Measurements from ENCODE around the gene LRWD1.
A peak's percentile ranks its signal among the peaks of the same experiment; 100 is the strongest.
"Not testable (repeated sequence)": the region's sequence is repeated elsewhere in the genome, so short reads cannot be mapped to it uniquely, and the experiment has no call there.

The LRWD1 gene

DNA sequence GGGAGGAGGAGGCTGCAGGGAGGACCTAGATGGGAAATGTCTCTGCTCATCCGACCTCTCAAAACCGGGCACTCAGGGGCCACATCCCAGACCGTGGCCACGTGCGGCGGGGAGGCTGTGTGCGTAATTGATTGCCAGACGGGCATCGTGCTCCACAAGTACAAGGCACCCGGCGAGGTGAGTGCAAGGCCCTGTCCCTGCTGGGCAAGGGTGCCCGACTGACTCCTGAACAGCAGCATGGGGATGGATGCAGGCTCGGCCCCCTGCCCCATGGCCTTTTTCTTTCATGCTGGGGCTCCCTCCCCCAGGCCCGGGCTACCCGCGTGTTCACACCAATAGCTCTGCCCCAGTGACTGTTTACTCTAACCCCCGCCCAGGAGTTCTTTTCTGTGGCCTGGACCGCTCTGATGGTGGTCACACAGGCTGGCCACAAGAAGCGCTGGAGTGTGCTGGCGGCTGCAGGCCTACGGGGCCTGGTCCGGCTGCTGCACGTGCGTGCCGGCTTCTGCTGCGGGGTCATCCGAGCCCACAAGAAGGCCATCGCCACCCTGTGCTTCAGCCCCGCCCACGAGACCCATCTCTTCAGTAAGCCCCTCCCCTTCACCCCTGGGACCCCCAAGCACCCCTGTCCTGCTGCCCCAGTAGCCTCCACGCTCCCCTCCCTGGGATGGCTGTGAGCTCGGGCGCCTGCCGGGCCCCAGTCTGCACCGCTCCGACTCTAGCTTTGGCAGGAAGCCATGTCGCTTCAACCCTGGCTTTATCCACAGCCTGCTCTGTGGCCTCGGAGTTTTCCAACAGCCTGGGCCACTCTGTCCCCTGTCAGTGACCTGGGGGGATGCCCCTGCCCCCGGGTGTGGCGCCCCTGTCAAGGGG is 3.9 kb downstream of the LRWD1 start:
- DNase-seq (ENCODE audit: low read depth, low spot score), result no peak

DNA sequence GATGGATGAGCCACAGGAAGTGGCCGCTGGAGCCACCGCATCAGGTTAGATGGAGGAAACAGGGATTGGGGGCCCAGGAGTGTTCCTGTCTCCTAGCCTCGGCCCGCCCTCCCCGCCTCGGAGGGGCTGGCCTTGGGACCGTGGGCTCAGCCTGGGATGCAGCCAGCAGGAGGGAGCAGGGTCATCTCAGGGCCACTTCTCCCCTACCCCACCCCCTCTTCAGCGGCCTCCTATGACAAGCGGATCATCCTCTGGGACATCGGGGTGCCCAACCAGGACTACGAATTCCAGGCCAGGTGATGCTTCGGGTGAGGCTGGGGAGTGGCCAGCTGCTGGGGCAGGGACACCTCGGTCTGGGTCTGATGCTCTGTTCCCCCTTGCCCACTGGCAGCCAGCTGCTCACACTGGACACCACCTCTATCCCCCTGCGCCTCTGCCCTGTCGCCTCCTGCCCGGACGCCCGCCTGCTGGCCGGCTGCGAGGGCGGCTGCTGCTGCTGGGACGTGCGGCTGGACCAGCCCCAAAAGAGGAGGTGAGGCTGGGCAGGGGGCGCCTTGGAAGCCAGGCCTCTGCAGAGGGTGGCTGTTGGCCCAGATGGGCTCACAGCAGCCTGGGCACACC is 4.7 kb downstream of the LRWD1 start:
- DNase-seq (ENCODE audit: low read depth, low spot score), result no peak

DNA sequence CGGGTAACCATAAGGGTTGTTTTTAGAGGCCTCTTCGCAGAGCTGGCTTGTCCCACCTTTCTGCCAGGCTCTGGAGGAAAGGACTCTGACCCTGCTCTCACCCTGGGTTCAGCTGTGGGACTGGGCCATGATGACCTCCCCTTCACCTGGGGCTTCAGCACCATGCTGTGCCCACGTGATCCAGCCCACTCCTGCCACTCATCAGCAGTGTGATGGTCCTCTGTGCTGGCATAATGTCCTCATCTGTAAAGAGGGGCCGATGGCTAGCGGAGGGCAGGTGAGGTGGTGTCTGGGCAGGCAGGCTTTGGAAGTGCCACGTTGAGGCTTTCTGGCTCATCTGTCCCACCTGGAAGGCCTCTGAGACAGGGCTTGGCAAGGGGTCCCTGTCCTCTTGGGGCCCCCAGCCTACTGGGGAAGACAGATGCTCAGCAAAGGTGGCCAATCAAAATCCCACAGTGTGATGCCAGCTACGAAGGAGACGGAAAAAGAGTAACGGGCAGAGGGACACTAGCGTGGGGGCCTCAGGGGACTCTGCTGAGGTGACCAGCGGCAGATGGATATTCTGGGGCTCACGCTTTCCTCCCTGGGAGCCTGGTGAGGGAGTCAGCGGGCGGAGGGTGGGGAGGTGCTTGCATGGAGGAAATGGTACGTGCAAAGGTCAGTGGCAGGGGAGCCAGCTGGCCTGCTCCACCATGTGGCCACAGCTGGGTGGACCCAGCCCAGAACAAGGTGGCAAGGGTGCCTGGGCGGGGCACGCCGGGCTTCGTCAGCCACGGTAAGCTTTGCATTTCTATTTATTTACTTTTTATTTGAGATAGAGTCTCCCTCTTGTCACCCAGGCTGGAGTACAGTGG is 5.4 kb downstream of the LRWD1 start:
- DNase-seq (ENCODE audit: low read depth, low spot score), result no peak

DNA sequence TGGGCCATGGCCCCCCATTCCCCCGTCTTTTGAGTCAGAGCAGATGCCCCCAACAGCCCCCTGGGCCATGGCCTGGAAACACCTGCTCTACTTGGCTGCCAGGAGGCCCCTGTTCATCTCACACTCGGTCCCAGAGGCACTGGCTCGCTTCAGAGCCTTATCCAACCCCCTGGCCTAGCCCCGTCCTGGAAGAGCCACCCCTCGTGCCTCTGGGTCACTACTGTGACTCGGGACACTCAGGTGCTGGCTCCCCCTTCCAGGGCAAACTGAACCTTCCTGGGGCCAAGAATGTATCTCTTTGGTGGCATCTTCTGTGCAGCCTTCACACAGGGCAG is 7.0 kb downstream of the LRWD1 start:
- DNase-seq (ENCODE audit: low read depth, low spot score), result no peak

DNA sequence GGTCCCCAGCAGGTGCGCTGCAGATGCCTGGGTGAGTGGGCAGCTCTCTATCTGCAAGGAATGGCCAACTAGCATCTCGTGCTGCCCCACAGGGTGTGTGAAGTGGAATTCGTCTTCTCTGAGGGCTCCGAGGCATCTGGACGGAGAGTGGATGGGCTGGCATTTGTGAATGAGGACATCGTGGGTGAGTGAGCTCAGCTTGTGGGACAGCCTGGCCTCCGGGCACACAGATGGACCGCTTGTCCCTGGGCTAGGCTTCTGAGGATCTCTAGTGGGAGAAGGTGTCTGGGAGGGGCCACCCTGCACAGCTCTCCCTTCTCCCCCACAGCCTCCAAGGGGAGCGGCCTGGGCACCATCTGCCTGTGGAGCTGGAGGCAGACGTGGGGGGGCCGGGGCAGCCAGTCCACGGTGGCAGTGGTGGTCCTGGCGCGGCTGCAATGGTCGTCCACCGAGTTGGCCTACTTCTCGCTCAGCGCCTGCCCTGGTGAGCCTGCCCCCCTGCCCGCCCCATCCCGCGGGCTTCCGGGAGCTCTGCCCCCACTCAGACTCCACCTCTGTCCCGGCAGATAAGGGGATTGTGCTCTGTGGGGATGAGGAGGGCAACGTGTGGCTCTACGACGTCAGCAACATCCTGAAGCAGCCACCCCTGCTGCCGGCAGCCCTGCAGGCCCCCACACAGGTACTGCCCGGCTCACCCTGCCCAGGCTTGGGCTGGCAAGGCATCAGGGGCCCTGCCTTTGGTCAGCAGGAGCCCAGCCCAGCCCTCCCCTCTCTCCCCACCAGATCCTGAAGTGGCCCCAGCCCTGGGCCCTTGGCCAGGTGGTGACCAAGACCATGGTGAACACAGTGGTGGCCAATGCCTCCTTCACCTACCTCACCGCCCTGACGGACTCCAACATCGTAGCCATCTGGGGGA is 7.6 kb downstream of the LRWD1 start:
- DNase-seq (ENCODE audit: low read depth, low spot score), result no peak

DNA sequence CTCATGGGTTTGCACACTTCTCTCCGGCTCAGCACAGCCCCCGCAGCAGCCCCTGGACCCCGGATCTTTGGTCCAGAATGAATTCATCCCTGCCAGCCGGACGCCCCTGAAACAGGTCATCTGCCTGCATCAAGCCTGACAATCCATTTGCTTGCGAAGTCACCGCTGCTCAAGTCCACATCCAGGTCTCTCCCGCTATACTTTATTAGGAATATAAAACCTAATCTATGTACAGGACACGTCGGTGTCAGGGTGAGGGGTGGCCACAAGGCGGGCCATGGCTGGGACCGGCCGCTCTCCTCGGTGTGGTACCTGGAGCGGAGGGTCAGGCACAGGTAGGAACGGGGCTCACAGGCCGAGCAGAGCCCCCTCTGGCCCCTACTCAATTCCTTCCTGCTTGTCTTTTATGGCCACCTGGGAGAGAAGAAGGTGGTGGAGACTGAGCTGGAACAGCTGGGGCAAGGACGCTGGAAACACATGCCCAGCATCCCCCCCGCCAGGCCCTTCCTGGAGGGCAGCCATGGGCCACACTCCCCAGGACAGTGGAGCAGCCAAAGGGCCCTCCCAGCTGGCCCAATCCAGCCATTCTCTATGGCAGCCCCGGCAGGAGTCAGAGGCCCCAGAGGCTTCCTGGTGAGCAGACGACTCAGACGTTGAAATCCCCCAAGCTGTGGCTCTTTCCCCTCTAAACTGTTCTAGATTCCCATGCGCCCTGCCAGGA is 8.6 kb downstream of the LRWD1 start:
- no peak for DNase-seq (ENCODE audit: low read depth, low spot score)

DNA sequence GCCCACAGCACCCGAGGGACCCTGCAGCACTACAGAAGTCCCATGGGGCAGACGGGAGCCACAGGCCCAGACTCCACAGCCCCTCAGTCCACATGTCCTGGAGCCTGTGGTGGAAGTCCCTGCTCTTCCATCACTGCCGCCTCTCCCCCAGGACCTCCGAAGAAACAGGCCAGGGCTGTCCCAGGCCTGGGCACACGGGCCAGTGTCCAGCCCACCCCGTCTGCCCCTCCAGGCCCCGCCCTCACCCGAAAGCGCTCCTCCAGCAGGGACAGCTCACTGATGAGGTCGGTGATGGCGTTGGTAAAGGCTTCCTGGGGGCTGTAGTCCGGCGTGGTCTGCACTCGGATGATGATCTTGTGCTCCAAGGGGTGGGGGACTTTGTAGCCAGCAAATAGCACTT is 9.3 kb downstream of the LRWD1 start:
- DNase-seq (ENCODE audit: low read depth, low spot score), result not testable (repeated sequence)

DNA sequence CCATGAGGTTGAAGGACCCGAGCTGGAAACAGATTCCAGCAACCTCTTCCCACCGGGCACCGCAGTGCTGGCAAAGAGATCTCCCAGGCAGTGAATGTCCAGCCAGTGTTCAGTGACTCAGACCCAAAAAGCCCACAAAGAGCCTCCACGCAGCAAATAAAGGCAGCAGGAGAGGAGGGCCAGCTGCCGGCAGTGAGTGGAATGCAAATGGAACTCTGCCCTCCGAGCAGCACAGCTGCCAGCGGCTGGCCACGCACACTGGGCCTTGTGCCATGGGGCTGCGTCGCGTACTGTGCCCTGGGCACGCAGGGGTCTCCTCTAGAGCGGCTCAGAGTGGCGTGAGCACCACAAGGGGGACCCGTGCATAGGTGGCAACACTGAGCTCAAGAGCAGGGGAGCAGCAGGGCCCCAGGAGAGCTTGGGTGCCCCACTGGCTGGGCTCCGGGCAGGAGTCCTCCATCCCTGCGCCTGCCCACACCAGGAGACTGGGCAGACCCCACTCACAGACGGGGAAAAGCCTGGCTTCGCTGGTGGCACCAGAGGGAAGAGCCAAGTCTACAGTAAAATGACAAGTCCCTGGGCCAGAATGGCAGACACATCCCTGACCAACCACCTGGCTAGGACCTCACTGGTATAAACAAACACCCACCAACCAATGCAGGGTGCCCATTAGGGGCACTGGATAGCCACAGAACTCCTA is 10.1 kb downstream of the LRWD1 start:
- not testable (repeated sequence) for DNase-seq (ENCODE audit: low read depth, low spot score)

DNA sequence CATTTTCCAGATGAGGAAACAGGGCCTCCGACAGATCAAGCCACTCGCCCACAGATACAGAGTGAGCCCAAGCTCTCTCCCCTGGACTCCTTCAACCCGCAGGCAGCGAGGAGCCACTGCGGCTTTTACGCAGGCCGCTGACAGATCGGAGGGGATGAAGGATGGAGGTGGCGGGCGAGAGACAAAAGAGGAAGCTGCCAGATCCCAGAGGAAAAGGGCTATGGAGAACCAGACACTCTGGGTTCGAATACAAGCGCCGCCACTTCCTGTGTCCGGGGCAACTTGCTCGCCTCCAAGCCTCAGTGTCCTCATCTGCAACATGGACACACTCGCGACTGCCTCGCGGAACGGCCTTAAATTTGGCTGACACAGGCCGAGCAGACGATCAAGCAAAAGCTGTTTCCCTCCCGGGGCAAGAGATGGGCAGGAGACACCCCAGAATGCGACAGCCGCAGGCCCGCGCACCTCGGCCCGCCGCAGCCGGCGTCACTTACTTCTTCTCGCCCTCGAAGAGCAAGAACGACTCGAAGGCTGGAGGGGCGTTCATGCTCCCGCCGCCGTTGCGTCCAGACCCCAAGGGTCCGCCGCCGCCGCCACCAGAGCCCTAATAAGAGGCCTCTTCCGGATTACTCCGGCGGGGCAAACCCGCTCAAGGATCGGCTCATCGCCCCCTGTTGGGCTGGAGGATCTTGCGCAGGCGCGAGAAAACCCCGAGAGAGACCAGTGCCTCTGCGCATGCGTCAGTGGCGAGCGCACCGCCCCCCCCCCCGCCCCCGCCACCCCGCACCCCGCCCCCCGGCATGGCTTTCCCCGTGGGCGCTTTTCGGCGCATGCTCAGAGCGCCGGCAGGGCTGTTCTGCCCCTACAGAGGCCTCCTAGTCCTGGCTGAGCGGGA is 13.8 kb downstream of the LRWD1 start, which contains the start of gene POLR2J:
TSS of gene POLR2J (minus strand) at position 609 of the 895 bp plus-strand sequence. CDS start at position 547, 62 bp downstream.
- peak; percentile 55 for DNase-seq (ENCODE audit: low read depth, low spot score)

DNA sequence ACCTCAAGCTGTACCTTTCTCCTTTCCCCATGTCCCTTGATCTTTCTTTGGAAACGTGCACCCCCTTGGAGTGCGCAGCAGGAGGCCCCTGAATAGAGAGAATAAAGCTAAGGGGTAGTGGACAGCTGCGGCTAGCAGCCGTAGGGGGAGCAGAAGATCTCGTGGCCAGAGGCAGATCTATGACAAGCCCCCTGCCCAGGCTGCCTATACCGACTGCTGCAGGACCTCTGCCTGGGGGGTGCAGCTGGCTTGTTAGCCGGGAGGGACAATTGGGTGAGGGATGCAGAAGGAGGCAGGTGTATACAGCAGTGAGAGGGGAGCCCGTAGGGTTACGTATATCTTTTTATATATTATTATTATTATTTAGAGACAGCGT is 14.4 kb downstream of the LRWD1 start:
- not testable (repeated sequence) for DNase-seq (ENCODE audit: low read depth, low spot score)

DNA sequence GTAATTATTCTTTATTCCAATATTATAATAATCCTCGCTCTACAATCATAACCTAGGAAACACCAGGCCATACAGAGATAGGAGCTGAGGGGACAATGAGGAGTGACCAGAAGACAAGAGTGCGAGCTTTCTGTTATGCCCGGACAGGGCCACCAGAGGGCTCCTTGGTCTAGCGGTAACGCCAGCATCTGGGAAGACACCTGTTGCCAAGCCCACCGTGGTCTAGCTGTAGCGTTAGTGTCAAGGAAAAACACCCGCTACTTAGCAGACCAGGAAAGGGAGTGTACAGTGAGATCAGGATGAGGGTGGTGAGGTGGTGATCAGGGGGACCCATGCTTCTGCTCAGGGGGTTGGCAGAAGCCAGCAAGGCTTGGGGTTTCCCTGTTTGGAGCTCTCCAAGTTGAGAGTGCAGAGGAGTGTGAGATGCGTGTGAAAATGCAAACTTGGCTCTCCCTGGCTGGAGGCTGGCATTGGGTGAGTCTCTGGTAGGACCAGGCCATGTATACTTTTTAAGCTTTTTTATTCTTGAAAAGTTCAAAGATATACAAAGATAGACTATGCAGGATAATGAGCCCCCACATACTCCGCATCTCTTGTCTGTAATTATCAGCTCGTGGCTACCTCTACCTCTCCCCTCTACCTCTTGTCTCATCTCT is 15.3 kb downstream of the LRWD1 start:
- not testable (repeated sequence) for DNase-seq (ENCODE audit: low read depth, low spot score)

DNA sequence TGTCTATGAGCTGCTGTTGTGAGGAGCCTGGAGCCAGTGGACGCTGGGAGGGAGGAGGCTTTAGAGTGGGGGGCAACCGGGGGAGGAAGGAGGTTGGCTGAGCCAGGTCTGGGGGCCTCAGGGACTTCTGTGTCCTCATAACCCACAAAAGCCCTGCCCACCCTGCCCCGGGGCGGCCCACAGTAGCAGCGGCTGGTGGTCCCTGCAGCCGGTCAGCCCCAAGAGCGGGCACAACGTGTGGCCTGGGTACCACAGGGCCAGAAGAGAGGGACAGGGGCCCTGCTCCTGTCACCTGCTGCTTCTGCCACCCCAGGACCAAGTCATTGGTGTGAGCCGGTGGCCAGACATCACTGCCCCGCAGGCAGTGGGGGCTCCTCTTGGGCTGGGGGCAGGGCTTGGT is 17.2 kb downstream of the LRWD1 start:
- DNase-seq (ENCODE audit: low read depth, low spot score), result not testable (repeated sequence)

DNA sequence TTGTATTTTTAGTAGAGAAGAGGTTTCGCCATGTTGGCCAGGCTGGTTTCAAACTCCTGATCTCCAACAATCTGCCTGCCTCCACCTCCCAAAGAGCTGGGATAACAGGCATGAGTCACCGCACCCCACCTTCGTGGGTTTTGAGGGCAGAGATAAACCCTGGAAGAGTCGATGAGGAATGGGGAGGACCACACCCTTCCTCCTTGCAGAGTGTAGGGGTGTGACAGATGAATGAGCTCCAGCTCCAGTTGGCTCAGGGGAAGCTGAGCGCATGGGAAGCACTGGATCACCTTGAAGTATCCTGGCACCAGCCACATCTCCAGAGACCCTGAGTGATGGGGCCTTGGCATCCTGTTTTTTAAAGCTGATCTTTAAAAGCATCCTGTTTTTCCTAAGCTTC is 19.5 kb downstream of the LRWD1 start:
- DNase-seq (ENCODE audit: low read depth, low spot score), result not testable (repeated sequence)

DNA sequence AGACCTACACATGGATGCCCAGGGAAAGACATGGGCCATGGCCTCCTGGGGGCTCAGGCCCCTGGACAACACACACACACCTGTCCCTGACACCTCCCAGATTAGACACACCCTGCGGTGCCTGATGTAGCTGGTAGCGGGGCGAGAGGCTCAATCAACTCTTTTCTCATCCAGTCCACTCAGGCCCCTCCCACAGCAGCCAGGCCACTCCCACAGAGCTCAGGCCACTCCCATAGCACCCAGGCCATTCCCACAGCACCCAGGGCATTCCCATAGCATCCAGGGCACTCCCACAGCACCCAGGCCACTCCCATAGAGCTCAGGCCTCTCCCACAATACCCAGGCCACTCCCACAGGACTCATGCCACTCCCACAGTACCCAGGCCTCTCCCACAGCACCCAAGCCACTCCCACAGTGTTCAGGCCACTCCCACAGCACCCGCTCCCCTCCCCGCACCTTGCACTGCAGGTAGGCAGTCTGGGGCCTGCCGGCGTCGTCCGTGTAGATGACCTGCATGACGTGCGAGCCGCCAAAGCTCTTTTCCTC is 25.8 kb downstream of the LRWD1 start:
- not testable (repeated sequence) for DNase-seq (ENCODE audit: low read depth, low spot score)

DNA sequence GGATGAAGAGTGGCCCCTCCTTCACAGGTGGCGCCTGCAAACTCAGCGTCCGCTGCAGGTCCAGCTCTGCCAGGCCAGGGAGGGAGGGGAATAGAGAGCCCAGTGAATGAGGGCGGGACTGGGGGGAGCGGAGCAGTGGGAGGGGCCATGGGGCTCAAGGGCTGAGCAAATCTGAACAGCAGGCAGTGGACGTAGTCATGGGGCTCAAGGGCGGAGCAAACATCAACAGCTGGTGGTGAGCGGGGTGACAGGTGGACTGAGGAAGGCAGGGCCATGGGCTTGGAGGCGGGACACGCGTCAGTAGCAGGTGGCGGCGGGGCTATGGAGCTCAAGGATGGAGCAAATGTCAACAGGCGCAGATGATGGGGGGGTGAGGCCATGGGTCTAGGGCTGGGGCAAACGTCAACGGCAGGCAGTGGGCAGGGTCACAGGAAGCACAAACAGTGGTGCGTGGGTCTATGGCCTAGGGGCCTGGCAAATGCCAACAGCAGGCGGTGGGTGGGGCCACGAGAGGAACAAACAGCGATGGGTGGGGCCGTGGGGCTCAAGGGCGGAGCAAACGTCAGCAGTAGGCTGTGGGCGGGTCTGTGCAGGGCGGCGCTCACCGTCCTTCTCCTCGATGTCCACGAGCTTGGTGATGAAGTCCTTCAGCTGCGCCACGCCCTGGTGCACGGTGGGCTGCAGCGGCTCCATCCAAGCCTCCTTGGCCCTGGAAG is 28.6 kb downstream of the LRWD1 start:
- not testable (repeated sequence) for DNase-seq (ENCODE audit: low read depth, low spot score)

DNA sequence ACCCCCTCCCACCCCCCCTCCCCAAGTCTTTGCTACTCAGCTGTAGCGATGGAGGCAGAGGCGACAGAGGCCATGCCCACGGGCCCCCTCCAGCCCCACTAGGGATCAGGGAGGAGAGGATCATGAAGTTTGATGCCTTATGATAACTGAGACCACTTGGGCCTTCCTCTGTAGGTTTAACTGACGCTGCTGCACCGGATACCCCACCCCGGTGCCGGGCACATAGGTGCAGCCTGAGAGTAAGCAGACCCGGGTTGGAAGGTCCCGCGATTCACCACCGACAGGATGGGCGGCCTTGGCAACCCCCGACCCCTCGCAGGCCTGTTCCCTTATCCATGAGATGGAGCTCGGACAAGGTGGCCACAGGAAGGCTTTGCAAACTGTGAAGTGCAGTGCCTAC is 29.2 kb downstream of the LRWD1 start:
- DNase-seq (ENCODE audit: low read depth, low spot score), result not testable (repeated sequence)

DNA sequence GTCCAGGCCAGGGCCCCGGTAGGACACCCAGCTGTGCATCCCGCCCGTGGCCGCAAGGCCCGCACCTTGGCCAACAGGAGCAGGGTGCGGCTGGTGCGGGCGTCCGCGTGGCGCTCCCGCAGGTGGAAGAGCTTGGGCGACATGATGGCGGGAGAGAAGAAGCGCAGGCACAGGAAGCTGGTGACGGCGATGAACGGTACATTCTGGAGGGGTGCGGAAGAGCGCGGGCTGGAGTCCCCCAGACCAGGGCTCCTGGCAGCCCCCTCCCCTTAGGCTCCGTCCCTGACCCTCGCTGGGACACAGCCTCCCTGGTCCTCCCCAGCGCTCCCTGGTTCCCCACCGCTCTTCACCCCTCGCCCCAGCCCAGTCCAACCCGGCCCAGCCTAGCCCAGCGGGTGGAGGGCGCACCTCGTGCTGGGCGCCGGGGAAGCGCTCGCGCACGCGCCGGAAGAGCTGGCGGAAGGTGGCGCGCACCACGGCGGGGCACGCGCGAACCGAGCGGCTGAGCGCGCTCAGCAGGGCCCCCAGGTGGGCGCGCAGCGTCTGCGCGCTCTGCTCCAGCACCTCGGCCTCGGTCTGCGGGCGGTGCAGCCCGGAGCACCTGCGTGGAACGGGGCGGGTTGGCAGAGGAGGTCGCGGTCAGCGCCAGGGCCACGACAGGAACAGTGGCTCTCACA is 29.8 kb downstream of the LRWD1 start:
- not testable (repeated sequence) for DNase-seq (ENCODE audit: low read depth, low spot score)
